ENCODE data around the gene MAMDC4.

- TF ChIP-seq POLR2A (IDR thresholded peaks at IDR 0.05; ENCODE audit: low read length) = no peak
- no peak for TF ChIP-seq GATA1 (IDR thresholded peaks at IDR 0.05; ENCODE audit: low read depth, low read length)
Observed at GRCh38 chr9:136854113-136854841, 2.1 kb downstream of the MAMDC4 start.

Data from erythroblast (primary cell).